ENCODE measurements around the gene CNTNAP4.

The CNTNAP4 gene

DNA sequence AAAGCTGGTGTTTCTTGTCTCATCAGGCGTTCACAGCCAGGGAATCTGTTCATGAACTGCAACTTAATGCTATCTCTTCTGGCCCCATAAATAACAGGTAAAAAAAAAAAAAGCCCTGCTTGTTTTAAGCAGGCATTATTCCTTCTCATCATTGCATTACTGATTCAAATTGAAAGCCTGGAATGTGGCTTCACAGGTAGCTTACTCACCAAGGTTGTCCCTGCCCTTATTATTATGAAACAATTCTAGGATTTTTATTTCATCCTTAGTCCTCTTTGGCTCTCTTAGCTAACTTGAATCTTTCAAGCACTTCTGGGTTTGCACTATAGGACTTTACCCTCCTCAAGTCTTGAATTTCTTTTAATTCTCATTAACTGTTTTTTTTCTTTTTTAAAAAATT, 113.3 kb downstream of the CNTNAP4 start:
- Mint-ChIP-seq H3K4me3 (no peak overlapping the region), H3K9me3 (peaks cover 9% of the 10 kb centered on the region), H3K4me1 (ENCODE audit: low read depth) (no peaks in the 10 kb centered on the region), H3K36me3 (ENCODE audit: low read depth) (no peaks in the 10 kb centered on the region), H3K27me3 (ENCODE audit: low read depth) (no peaks in the 10 kb centered on the region), H3K27ac (no peak overlapping the region)

DNA sequence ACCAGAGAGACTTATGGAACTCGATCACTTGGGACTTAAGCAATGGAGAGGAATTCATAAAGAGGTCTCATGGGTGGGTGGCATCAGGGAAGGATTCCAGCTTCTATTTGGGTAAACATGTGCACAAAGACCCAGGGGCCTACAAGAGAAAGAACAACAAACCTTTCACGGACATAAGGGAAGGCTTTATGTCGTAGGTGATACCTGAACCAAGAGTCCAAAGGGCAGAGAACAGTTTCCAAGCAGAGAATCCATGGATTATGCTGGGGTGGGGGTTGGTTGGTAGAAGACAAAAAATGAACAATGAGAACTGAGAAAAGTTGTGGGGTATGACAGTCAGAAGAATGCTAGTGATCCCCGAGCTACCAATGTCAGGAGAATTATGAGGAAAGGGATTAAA, 119.8 kb downstream of the CNTNAP4 start:
- Mint-ChIP-seq H3K4me1 (ENCODE audit: low read depth) (no peaks in the 10 kb centered on the region), H3K27ac (no peak overlapping the region), H3K36me3 (ENCODE audit: low read depth) (no peaks in the 10 kb centered on the region), H3K4me3 (no peak overlapping the region), H3K9me3 (peaks cover 5% of the 10 kb centered on the region), H3K27me3 (ENCODE audit: low read depth) (no peaks in the 10 kb centered on the region)

DNA sequence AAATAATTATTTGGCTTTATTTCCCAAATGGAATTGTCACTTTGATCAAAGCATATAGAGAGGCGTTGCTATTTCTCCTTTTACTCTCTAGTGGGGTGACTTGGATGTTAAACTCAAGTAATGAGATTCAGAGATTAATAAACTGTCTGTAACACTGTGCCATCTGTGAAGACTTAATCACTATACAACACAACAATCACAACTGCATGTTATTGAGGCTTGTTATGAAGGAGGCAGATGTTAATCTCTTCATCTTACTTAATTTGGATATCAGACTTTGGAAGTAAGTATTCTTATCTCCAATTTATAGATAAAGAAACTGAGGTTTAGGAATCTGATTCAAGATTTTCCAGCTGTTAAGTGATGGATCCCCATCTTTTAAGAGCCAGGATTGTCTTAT, 132.5 kb downstream of the CNTNAP4 start:
- H3K4me3 Mint-ChIP-seq: no peak overlapping the region
- no peaks in the 10 kb centered on the region for H3K36me3 Mint-ChIP-seq (ENCODE audit: low read depth)
- H3K9me3 Mint-ChIP-seq: no peaks in the 10 kb centered on the region
- no peaks in the 10 kb centered on the region for H3K27me3 Mint-ChIP-seq (ENCODE audit: low read depth)
- no peak overlapping the region for H3K27ac Mint-ChIP-seq
- no peaks in the 10 kb centered on the region for H3K4me1 Mint-ChIP-seq (ENCODE audit: low read depth)

- no peaks in the 10 kb centered on the region for H3K36me3 Mint-ChIP-seq (ENCODE audit: low read depth)
- no peaks in the 10 kb centered on the region for H3K9me3 Mint-ChIP-seq
- no peak overlapping the region for H3K4me3 Mint-ChIP-seq
These were observed 144.4 kb downstream of the CNTNAP4 start for GRCh38 chr16:76421571-76421970.

GRCh38 chr16:76428858-76429257, 151.7 kb downstream of the CNTNAP4 start:
- H3K27me3 Mint-ChIP-seq (ENCODE audit: low read depth): no peaks in the 10 kb centered on the region
- no peaks in the 10 kb centered on the region for H3K36me3 Mint-ChIP-seq (ENCODE audit: low read depth)
- H3K4me1 Mint-ChIP-seq (ENCODE audit: low read depth): no peaks in the 10 kb centered on the region
- no peak overlapping the region for H3K27ac Mint-ChIP-seq
- H3K9me3 Mint-ChIP-seq: no peaks in the 10 kb centered on the region
- no peak overlapping the region for H3K4me3 Mint-ChIP-seq

More at GRCh38 chr16:76421571-76421970, 144.4 kb downstream of the CNTNAP4 start:
- H3K4me1 Mint-ChIP-seq (ENCODE audit: low read depth): no peaks in the 10 kb centered on the region
- H3K27ac Mint-ChIP-seq: no peak overlapping the region
- H3K27me3 Mint-ChIP-seq (ENCODE audit: low read depth): no peaks in the 10 kb centered on the region

DNA sequence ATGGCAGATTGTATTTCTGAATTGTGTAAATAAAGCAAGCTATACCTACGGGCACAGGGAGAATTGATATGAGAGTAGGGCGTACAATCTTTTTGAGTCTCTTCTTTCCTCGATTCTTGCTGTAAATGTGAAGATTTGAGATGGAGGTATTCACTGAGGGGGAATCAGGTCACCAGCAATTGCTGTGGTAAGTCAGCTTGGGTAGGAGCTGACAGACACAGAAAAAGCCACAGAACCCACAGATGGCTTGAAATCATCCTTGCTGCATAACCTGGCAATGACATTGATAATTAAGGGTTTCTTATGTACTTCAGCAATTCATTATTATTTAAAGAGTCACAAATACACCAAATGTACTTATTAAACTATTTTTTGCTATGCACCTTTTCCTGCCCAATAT, 164.2 kb downstream of the CNTNAP4 start:
- H3K4me3 Mint-ChIP-seq: no peak overlapping the region
- H3K27ac Mint-ChIP-seq: no peak overlapping the region
- H3K4me1 Mint-ChIP-seq (ENCODE audit: low read depth): no peaks in the 10 kb centered on the region
- no peaks in the 10 kb centered on the region for H3K9me3 Mint-ChIP-seq
- H3K27me3 Mint-ChIP-seq (ENCODE audit: low read depth): no peaks in the 10 kb centered on the region
- H3K36me3 Mint-ChIP-seq (ENCODE audit: low read depth): no peaks in the 10 kb centered on the region

GRCh38 chr16:76441876-76442275, 164.7 kb downstream of the CNTNAP4 start:
- Mint-ChIP-seq H3K4me1 (ENCODE audit: low read depth) (no peaks in the 10 kb centered on the region), H3K9me3 (no peaks in the 10 kb centered on the region), H3K36me3 (ENCODE audit: low read depth) (no peaks in the 10 kb centered on the region), H3K4me3 (no peak overlapping the region), H3K27me3 (ENCODE audit: low read depth) (no peaks in the 10 kb centered on the region), H3K27ac (no peak overlapping the region)

DNA sequence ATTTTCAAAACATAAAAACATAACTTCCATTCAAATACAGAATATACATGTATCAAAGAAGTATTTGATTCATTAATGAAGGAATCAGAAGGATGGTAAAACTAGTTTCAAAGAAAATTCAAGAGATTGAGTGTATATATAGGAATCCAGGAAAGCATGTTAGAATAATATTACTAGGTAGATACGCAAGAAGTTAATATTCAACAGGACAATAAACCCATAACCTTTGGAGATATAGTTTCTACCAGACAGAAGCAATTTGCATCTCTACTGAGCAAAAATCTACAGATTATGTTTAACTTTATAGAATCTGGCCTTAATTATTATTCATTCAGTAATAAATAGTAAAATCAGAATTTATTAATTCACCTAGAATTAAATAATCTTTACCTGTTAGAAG, 166.8 kb downstream of the CNTNAP4 start:
- no peaks in the 10 kb centered on the region for H3K9me3 Mint-ChIP-seq
- no peak overlapping the region for H3K4me3 Mint-ChIP-seq
- H3K36me3 Mint-ChIP-seq (ENCODE audit: low read depth): no peaks in the 10 kb centered on the region
- H3K27ac Mint-ChIP-seq: no peak overlapping the region
- H3K27me3 Mint-ChIP-seq (ENCODE audit: low read depth): no peaks in the 10 kb centered on the region
- no peaks in the 10 kb centered on the region for H3K4me1 Mint-ChIP-seq (ENCODE audit: low read depth)

DNA sequence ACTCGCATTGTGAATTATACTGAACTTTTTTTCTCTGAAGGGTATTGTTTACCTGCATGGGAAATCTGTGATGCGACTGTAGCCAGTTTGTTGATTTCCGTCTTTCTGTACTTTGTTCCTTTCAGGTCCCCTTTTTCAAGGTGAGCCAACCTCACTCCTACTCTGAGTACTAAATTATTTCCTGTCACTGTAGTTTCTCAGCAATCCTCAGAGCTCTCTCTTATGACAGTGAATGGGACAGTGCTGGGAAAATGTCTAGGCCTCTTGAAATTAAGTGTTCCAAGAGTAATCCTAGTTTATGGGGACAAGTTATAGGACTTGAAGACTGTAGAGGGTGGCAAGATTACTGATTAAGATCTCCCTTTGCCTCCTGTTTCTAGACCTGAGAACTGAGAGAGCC, 167.6 kb downstream of the CNTNAP4 start:
- no peak overlapping the region for H3K4me3 Mint-ChIP-seq
- no peaks in the 10 kb centered on the region for H3K36me3 Mint-ChIP-seq (ENCODE audit: low read depth)
- H3K9me3 Mint-ChIP-seq: no peaks in the 10 kb centered on the region
- no peaks in the 10 kb centered on the region for H3K4me1 Mint-ChIP-seq (ENCODE audit: low read depth)
- H3K27me3 Mint-ChIP-seq (ENCODE audit: low read depth): no peaks in the 10 kb centered on the region
- no peak overlapping the region for H3K27ac Mint-ChIP-seq

GRCh38 chr16:76445815-76446214, 168.6 kb downstream of the CNTNAP4 start:
- Mint-ChIP-seq H3K9me3 (no peaks in the 10 kb centered on the region), H3K4me3 (no peak overlapping the region), H3K27ac (no peak overlapping the region), H3K36me3 (ENCODE audit: low read depth) (no peaks in the 10 kb centered on the region), H3K4me1 (ENCODE audit: low read depth) (no peaks in the 10 kb centered on the region), H3K27me3 (ENCODE audit: low read depth) (no peaks in the 10 kb centered on the region)

DNA sequence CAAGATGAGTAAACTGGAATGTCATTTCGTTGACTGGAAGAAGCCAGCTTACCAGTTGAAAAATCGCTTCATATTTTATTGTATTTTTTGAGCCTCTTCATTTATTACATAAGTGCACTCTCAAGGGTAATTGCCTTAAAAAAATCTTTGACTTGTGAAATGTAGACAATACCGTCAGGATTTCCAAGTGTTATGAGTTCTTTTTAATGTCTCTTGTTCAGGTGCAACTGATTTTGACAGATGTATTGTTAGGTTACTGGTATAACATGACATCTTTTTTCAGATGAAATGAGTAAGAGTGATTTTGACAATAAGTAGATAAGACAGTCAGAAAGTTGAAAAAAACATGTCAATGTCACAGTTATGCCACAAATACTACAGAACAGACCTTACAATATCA, 169.1 kb downstream of the CNTNAP4 start:
- Mint-ChIP-seq H3K27ac (no peak overlapping the region), H3K36me3 (ENCODE audit: low read depth) (no peaks in the 10 kb centered on the region), H3K27me3 (ENCODE audit: low read depth) (no peaks in the 10 kb centered on the region), H3K4me1 (ENCODE audit: low read depth) (no peaks in the 10 kb centered on the region), H3K4me3 (no peak overlapping the region), H3K9me3 (no peaks in the 10 kb centered on the region)

GRCh38 chr16:76450890-76451289, 173.7 kb downstream of the CNTNAP4 start:
- H3K9me3 Mint-ChIP-seq: no peaks in the 10 kb centered on the region
- H3K27me3 Mint-ChIP-seq (ENCODE audit: low read depth): no peaks in the 10 kb centered on the region
- H3K4me1 Mint-ChIP-seq (ENCODE audit: low read depth): no peaks in the 10 kb centered on the region
- H3K27ac Mint-ChIP-seq: no peak overlapping the region
- H3K36me3 Mint-ChIP-seq (ENCODE audit: low read depth): no peaks in the 10 kb centered on the region
- H3K4me3 Mint-ChIP-seq: no peak overlapping the region

GRCh38 chr16:76455257-76455656, 178.1 kb downstream of the CNTNAP4 start:
- Mint-ChIP-seq H3K36me3 (ENCODE audit: low read depth) (no peaks in the 10 kb centered on the region), H3K27me3 (ENCODE audit: low read depth) (no peaks in the 10 kb centered on the region), H3K4me3 (no peak overlapping the region), H3K9me3 (no peaks in the 10 kb centered on the region), H3K4me1 (ENCODE audit: low read depth) (no peaks in the 10 kb centered on the region), H3K27ac (no peak overlapping the region)

GRCh38 chr16:76456016-76456415, 178.8 kb downstream of the CNTNAP4 start:
- no peaks in the 10 kb centered on the region for H3K4me1 Mint-ChIP-seq (ENCODE audit: low read depth)
- no peak overlapping the region for H3K27ac Mint-ChIP-seq
- no peaks in the 10 kb centered on the region for H3K9me3 Mint-ChIP-seq
- H3K36me3 Mint-ChIP-seq (ENCODE audit: low read depth): no peaks in the 10 kb centered on the region
- no peaks in the 10 kb centered on the region for H3K27me3 Mint-ChIP-seq (ENCODE audit: low read depth)
- H3K4me3 Mint-ChIP-seq: no peak overlapping the region

DNA sequence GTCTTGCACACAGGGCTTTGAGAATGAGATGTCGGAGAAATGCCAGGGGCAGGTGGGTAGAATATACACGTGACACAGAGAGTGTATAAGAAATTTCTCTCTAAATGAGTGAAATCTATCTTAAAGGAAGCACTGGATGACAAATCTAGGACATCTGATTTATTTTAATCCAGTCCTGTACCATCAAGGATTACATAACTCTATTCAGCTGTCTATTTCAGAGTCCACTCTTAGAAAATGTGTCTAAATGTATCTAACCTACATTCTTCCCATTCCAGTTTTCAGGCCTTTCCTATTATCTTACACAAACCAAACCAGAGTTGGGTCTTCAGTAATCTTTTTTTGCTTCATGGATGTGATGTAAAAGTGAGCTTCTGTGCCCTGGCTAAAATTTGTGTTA, 181.9 kb downstream of the CNTNAP4 start:
- Mint-ChIP-seq H3K27ac (no peak overlapping the region), H3K27me3 (ENCODE audit: low read depth) (no peaks in the 10 kb centered on the region), H3K36me3 (ENCODE audit: low read depth) (no peaks in the 10 kb centered on the region), H3K9me3 (no peaks in the 10 kb centered on the region), H3K4me3 (no peak overlapping the region), H3K4me1 (ENCODE audit: low read depth) (no peaks in the 10 kb centered on the region)

GRCh38 chr16:76461836-76462235, 184.6 kb downstream of the CNTNAP4 start:
- no peaks in the 10 kb centered on the region for H3K36me3 Mint-ChIP-seq (ENCODE audit: low read depth)
- no peak overlapping the region for H3K27ac Mint-ChIP-seq
- no peak overlapping the region for H3K4me3 Mint-ChIP-seq
- no peaks in the 10 kb centered on the region for H3K9me3 Mint-ChIP-seq
- no peaks in the 10 kb centered on the region for H3K27me3 Mint-ChIP-seq (ENCODE audit: low read depth)
- H3K4me1 Mint-ChIP-seq (ENCODE audit: low read depth): no peaks in the 10 kb centered on the region

Data from T-helper 1 cell treated with Interleukin-12 subunit alpha and Interleukin-12 subunit beta and Interleukin-4 antibody, amounts not matched to agents 30 μg/mL and 1 μg/mL, for 36 hours (primary cell).